NCI-H1105 (cell line): ENCODE measurements around the gene NRDC.

ENCODE experiments used
- DNase-seq: peaks from one replicate; lab custom pipeline; 2025; lab: John Stamatoyannopoulos, UW

The NRDC gene

DNA sequence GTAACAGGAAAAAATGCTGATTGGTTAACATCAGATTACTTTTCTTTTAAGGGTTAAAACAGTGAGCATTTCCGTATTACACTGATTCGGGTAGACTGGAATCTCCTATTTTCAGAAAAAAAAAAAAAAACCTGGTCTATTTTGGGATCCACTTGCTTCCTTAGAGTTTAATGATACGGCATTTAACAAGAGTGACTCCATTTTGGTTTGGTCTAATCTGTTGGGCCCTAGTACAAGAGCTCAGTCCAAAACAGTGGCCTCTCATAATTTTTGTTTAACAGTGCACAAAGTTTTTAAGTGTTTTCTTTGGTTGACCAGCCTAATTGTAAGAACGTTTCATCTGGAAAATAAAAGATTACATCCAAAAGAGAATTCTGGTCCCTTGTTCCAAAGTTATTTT, 120.2 kb downstream of the NRDC start:
- DNase-seq = no peak

GRCh38 chr1:51756290-51756689, 122.2 kb downstream of the NRDC start:
- no peak for DNase-seq

GRCh38 chr1:51755437-51755836, 123.1 kb downstream of the NRDC start:
- no peak for DNase-seq

GRCh38 chr1:51754666-51755065, 123.9 kb downstream of the NRDC start:
- DNase-seq = no peak

DNA sequence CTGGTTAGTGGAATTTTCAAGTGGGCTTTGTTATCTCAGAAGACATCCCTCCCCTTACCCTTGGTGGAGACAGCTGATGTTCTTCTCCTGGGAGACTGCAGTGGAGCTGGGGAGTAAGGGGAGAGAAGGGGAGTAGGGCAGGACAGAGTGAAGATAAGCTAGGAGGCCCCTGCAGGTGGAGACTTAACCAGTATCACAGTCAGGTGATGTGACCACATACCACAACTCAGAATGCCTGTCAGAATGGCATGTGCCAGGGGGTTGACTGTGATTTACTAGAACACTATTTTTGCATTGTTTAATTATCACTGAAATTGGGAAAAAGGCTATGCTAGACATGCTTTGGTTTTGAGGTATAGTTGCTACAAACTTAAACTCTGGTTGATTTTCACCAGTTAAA, 124.6 kb downstream of the NRDC start:
- DNase-seq = no peak

DNA sequence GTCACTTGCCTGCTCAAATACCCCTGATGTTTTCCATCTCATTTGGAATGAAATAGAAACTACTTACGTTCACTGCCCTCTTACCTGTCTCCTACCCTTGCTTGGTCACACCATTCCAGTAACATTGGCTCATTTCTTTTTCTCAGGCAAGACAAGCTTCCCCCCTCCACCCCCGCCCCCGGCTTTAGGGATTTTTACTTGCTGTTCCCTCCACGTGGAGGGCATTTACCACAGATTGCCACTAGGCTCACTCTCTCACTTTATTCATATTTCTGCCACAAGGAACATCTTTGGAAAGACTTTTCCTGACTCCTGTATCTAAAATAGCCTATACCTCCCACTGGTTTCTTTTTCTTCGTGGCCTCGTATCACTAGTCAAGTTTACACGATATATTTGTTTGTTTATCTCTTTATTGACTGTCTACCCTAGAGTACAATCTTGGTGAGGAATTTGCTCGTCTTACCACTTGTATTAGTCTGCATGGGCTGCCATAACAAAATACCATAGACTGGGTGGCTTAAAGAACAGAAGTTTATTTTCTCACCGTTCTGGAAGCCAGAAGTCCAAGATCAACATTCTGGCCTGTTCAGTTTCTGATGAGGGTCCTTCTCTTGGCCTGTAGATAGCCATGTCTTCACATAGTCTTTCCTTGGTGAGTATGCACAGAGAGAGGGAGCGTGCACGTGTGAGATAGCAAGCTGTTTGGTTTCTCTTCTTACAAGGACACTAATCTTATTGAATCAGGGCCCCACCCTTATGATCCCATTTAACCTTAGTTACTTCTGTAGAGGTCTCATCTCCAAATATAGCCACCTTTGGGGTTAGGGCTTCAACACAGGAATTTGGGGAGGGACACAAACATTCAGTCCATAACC, 126.2 kb downstream of the NRDC start:
- DNase-seq = no peak

GRCh38 chr1:51750729-51751128, 127.8 kb downstream of the NRDC start:
- DNase-seq = no peak

DNA sequence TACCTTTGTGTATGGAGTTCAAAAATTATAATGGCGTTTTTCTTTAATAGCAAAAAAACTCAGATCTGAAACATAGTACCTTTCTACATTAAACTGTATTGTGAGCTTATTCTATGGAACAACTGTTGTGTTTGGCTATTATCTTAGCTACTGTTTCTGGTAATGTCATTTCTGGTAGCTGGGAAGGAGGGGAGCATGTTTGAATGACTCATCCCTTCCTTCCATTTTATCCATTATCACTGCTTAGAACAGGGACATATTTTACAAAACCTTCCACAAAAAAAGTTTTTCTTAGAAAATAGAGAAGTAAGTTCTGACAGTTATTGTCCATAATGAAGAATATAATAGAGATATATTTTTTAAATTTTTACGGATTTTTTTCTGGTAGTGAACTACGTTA, 128.3 kb downstream of the NRDC start:
- no peak for DNase-seq

- no peak for DNase-seq
These were observed 129.4 kb downstream of the NRDC start for GRCh38 chr1:51749151-51749550.

- DNase-seq = no peak
These were observed 133.3 kb downstream of the NRDC start for GRCh38 chr1:51745304-51745570.

GRCh38 chr1:51744506-51745303, 133.8 kb downstream of the NRDC start:
- DNase-seq = no peak

- DNase-seq = no peak
These were observed 137.3 kb downstream of the NRDC start for GRCh38 chr1:51741121-51741681.

DNA sequence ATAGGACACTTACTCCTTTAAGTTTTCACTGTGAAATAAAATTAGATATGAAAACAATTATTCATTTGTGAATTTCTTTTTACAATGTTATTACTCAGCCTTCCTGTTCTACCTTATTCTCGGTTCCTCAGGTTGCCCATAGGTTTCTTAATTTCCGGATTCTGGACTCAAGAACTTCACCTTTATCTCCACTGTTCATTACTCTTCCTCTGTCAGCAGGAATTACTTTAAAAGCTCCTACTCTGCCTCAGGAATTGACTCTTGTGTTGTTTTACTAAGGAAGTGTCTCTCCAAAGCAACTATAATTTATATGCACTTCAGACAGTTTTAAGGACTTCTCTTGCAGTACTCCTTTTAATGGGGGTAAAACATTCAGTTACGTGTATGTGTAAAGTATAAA, 137.9 kb downstream of the NRDC start:
- no peak for DNase-seq
